Nucleus accumbens (tissue), 56 donors: ENCODE data around the gene ZNF281.

ENCODE experiments used
- DNase-seq, 56 donors: peaks; one replicate each; lab custom pipeline; 2025; lab: John Stamatoyannopoulos, UW

Gene ZNF281

DNA sequence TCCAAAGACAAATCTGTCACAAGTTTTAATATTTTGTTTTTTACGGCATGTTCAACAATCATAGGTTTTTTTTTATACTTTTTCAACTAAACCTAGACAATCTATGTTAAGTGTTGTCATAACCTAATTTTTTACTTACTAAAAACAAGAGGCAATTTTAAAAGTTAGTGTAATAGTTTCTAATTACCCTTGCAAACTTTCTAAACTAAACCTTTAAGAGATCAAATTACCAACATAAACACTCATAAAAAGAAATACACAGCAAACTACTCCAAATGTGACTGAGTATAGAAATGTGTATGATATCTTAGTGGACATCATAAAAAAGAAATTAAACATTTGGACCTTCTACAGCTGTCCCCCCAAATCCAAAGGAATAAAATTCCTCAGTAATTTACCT lies 10.0 kb downstream of the ZNF281 start:
- DNase-seq = no peak

DNA sequence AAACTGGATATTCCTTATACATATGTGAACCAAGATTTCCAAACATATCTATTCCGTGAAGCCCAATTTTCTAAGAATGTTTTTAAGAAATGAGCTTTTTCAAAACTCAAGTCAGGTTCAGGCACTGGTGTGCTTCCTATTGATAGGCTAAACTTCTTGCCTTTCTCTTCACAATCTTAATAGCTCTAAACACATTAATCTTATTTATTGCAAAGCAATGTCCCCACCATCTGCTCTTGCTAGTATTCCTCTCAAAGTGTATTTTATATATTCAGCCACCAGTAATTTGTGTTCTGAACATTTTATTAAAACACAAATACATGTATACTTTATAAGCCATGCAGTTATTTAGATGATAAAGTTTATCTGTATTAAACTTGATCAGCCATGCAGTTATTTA lies 11.5 kb downstream of the ZNF281 start:
- no peak for DNase-seq

DNA sequence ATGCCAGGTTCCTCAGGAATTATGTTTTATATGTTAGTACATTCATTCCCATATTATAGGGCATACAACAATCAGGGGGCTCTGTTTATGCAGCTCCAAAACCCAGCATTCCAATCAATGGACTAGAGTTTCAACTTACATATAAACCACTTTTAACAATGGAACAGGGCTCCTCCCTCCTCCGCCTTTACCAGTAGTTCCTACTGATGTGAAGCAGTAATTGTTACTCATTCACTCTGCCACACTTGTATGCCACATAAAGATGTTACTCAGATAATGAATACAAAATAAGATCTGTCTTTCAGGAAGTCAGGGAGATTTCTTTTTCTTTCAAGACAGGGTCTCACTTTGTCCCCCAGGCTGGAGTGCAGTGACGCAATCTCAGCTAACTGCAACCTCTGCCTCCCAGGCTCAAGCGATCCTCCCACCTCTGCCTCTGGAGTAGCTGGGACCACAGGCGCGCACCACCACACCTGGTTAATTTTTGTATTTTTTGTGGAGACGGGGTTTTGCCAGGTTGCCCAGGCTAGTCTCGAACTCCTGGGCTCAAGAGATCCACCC lies 17.1 kb downstream of the ZNF281 start:
- DNase-seq = no peak

DNA sequence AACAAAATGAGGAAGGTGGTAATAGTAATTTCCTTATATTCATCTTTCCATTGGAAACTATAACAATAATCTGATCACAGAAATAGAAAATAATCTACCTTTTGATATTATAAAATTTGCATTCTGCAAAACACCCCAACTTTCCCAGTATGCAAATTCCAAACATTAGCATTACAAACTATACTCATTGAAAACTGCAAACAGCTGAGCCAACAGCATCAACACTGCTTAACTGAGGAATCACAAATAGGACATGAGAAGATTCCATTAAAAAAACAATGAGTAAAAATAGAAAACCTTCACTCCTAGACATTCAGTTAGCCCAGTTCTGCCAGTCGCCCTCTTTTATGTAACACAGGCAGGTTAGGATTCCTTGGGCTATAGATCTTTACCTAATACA lies 18.1 kb downstream of the ZNF281 start:
- DNase-seq = no peak

DNA sequence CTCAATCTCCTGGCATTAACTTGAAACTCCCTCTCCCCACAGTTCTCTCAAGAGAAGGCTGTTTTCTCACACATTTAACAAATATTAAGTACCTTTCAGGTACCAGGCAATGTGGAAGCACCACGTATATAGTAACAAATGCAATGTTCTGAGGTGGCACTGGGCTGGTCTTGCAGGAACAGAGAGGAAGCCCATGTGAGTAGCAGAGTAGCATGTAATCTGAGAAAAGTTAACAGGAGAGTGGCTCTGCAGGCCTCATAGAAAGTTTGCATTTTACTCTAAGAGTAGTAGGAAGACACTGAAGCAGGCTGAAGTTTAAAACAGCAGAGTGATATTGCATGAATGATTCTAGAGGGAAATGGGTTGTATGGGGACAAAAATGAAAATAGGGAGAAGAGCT lies 21.0 kb downstream of the ZNF281 start:
- DNase-seq = no peak

DNA sequence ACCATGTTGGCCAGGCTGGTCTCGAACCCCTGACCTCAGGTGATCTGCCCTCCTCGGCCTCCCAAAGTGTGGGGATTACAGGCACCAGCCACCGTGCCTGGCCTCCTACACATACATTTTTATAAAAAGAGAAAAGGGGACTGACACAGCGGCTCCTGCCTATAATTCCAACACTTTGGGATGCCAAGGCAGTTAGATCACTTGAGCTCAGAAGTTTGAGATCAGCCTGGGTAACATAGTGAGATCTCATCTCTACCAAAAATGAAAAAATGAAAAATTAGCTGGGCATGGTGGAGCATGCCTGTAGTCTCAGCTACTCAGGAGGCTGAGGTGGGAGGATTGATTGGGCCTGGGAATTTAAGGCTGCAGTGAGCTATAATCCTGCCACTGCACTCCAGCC lies 23.4 kb downstream of the ZNF281 start:
- DNase-seq = no peak

DNA sequence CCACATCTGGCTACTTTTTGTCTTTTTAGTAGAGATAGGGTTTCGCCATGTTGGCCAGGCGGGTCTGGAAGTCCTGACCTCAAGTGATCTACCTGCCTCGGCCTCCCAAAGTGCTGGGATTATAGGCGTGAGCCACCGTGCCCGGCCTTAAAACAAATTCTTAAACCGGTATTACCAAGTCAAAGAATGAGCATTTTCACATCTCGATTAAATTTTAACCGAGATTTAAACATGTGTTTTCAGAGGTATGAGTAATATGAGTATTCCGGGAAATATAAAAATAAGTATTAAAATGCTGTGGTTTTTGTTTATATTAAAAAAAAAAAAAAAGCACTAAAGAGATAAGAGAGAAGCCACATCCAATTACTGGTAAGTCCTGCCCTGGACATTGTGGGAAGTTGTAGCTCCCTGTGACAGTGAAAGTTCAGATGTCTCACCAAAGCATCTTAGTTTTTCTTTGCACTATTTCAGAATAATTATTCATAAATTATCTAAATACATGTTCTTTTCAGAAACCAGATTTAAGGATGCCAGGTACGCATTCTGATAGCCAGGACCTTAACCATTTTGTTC lies 24.9 kb downstream of the ZNF281 start:
- no peak for DNase-seq

DNA sequence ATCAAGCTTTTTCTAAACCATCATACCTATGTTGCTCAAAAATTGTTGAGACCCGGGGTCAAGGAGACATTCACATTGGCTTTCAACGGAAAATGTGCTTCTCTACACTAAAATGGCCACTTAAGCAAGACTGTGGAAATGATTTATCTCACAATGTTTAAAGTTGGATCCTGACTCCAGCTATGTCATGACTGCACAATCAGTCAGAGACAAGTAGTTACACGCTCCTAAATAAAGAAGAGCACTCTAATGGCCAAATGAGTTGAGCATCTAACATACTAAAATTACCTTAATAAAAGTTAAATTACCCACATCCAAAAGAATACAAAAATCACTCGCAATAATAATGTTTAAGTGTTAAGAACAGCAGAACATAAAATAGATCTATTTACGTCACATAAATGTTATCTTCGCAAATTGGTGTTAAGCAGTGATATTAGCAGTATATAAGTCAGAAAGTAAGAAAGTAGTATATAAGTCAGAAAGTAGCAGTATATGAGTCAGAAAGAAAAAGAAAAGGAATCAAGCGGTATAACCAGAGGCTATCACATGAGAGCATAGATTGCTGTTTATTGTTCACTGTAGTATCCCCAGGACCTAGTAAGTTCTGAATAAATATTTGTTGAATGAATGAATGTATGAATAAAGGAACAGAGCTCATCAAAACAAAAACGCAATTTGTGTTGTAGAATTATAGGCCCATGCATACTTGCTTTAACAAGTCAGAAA lies 28.4 kb downstream of the ZNF281 start:
- no peak for DNase-seq

DNA sequence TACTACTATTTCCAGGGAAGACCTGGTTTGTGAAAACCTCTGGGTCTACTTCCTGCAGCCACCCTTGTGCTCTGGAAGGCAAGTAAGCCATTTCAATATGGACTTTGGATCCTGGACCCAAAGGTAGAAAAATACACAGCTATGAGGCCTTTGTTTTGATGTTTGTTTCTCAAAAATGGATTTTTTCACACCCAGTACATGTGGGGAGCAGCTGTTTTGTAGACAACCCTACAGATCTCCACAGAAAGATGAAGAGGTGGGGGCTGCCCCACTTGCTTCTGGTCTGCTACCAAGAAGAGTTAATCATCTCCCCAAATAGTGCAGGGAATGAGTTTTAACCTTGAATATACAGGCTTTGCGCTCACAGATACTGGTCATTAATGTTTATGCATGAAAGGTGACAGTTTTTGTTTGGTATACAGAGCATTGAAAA lies 29.2 kb downstream of the ZNF281 start:
- DNase-seq = no peak

DNA sequence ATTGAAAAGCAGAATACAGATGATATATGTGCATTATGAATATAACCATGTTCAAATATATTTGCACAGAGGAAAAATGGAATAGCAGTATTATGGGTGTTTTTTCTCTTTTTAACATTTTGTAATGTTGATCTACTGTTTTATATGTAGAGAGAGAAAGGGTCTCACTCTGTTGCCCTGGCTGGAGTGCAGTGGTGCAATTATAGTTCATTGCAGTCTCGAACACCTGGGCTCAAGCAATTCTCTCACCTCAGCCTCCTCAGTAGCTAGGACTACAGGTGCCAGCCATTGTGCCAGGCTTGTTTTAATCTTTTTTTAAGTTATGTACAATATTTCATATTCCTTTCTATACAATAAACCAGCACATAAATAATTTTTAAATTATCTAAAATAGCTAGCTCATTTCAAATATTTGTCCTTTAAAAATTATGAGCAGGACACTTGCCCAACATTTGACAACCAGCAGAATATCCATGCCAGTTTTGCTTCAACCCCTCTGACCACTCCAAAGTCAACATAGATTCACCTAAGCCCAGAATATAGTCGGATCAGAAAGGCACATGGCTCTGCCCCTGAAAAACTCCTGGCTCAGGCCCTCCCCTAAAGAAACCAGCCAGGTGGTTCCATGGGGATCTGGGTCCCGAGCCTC lies 29.8 kb downstream of the ZNF281 start:
- DNase-seq = no peak

DNA sequence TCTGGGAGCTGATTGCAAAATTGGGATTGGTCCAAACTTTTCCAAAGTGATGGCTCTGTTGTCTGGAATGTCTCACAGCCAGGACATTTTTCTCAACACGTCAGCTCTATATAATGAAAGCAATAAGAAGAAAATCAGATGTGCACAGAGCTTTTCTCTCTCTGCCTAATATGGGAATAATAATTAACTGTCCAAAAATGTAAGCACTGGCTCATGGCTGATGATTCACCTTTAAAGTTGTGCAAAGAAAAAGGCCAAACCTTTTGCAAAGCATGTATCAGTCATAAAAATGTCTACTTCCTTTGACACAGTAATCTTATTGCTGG lies 30.4 kb downstream of the ZNF281 start:
- no peak for DNase-seq

DNA sequence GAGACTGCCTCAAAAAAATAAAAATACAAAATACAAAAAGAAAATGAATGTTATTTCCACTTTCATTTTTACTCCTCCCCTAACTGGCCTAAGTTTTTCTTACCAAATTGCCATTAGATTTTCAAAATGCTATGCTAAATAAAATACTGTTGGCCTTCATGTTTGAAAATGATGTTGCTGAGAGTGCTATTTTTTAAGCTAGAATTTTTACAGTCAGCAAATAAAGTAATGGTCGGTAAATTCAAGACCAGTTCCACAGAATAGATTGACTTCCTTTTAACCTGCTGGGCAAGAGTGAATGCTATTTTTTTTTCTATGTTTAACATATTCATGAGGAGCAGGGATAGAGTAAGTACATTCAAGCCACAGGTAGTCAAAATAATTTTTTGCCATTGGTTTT lies 31.7 kb downstream of the ZNF281 start:
- no peak for DNase-seq

DNA sequence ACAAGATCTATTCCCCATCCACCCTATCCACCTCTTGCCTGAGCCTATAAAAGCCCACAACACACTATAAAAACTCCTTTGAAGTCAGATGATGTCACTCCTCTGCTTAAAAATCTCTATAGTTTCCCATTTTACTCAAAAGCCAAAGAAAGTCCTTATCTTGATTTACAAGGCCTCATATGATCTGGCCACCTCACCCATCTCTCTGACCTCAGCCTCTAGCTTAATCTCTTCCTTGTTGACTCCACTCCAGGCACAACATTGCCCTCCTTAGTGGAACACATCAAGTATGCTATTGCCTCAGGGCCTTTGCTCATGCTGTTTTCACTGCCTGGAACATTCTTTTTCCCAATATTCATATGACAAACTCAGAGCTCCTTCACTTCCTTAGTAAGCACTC lies 33.3 kb downstream of the ZNF281 start:
- DNase-seq = no peak

DNA sequence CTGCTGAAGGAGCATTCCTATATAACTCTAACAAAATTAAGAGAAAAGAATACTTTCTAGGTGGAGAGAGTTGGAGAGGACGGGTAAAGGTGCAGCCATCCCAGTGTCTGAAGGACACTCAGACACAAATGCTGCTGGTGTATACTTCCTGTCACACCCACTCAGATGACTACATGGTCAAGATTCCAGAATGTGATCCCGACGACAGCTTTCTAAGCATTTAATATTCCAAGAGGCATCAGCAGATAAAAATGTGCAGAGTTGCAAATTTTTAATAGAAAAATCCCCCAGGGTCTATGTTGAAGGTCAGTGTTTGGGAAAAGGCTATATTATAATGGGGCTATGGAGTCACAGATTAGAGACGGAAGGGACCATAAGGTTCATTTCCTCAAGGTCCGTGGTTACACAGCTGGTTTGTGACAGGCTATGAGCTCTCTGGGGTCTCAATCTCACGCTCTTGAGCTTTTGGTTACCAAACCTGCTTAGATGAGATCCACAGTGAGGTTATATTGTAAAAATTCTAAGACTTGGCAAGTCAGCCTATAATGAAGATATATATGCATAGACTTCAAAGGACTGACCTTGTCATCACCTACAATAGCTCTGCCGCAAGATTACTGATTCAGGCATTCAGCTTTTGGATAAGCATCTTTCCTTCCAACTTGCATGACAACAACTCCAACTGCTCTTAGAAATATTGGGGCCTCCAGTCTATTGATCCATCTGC lies 35.1 kb downstream of the ZNF281 start:
- DNase-seq = no peak

DNA sequence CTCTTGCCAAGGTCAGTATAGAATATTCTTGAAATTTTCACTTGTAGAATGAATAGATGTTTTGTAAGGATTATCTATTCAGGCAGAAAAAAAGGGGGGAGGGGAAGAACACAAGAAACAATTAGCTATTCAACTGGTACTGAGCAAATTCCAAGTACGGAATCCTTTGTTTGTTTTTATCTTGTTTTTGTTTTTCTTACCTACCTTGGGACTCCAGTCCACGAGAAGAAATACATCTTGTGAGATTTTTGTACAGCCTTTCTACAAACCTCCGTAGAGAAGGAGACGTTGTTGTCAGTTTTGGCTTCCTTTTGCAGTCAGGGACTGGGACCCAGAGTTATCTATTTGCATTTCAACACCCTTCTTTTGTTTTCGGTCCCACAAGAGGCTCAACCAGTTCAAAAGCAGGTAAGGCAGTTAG lies 36.0 kb downstream of the ZNF281 start:
- DNase-seq = no peak

DNA sequence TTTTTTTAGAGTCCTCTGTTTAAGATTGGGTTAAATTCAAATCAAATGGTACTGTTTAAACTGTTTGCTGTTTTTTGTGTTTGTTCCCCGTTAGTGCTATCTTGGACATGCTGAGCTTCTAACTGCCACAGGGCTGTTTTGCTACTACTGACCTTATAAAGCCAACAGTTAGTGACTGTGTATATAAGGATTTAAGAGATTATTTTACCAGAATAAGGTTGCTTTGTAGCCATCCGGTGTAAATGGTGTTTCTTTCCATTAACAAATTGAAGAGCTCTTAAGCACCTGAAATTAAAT lies 37.0 kb downstream of the ZNF281 start:
- DNase-seq = no peak

DNA sequence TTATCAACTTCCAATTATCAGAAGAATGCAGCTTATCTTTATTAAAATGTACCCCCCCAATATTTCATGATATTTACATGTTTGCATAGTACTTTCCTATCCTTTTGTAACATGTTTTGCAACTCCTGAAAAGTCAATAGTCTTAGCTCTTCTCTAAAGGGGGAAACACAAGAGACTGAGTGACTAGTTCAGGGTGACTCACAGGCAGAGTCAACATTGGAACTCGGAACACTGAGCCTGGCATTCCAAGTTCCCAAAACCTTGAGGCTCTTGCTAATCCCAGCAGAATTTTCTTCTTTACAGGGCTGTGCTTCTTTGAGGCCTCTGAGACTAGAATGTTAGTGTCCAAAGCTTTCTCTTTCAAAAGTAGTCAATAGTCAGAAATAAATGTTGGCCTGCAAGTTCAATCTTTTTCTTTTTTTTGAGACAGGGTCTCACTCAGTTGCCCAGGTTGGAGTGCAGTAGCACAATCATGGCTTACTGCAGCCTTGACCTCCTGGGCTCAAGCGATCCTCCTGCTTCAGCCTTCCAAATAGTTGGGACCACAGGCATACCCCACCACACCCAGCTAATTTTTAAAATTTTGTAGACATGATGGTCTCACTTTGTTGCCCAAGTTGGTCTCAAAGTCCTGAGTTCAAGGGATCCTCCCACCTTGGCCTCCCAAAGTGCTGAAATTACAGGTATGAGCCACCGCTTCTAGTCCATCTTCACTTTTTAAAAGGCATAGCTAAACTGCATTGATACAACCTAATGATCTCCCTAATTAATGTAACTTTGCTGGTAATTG lies 37.5 kb downstream of the ZNF281 start:
- peak in 1 of 56 donors; percentile 57 for DNase-seq

DNA sequence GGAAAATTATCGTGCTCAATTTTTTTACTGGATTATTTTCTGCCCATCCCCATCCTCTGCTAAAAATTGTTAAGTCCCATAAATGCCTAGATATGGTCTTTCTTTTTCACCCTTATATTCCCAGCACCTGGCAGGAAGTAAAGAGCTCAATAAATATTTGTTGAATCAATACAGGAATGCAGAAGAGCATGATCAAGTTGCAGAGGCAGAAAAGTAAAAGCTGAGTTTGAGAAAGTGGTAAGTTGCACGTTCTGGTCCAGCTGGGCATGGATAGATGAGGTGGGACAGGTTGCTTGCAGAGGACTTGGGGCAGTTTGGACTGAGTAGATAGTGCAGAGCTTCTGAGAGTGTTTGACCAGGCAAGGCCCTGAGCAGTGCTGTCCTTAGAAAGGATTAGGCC lies 40.1 kb downstream of the ZNF281 start:
- DNase-seq = no peak

DNA sequence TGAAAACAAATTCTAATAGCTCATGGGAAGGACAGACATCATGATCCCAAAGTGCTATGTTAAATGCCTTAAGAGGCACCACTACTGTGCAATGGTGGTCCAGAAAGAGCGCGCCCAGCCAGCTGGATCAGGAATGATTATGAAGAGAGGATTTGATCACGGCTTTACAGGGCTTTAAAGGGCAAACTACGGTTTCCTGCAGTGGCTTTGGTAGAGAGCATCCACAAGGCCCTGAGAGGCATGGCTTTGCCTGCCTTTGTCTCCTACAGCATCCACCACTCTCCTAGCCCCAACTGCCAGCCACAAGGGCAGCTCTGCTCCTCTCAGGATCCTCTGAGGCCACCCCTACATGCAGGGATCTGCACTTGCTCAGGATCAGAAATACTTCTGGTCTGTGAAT lies 40.7 kb downstream of the ZNF281 start:
- peak in 3 of 56 donors; percentile 2 to 28 (median 21) for DNase-seq

DNA sequence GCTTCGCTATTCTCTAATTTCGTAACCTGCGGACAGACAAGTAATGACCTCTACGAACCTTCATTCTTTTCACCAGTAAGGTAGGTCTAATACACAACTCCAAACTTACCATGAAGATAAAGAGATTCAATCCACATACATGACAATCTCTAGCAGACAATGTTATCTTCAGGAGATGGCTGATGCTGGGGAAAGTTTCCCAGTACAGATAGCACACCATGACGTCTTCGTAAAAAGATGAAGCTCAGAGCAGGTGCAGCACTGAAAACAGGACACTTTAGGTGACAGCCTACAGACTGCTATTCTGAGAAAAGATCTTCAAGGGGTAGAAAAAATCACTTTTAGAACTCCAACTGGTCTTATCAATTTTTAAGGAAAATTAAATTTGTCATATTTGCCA lies 41.3 kb downstream of the ZNF281 start:
- no peak for DNase-seq
